SU-DHL-6 (cell line): ENCODE data around the gene TMC4.
"Not testable (repeated sequence)": the region's sequence is repeated elsewhere in the genome, so short reads cannot be mapped to it uniquely, and the experiment has no call there.

Experiments
- H2AFZ ChIP-seq: fragments of 200-600 bp; sonication (generic); 2 replicates; pipeline ENCODE4 v1.6.1; 2014; ENCODE audit warnings: low read depth, mild to moderate bottlenecking, moderate library complexity, mixed read lengths, antibody characterized with exemption, low read length; ENCODE audit not compliant: severe bottlenecking
- H3F3A ChIP-seq: fragments of 200-600 bp; shearing (Covaris generic); 2 replicates; pipeline ENCODE4 v1.6.0; 2016; ENCODE audit warnings: antibody characterized with exemption, mild to moderate bottlenecking; ENCODE audit not compliant: insufficient read depth
- H3K27ac ChIP-seq: fragments of 200-600 bp; sonication (generic); 2 replicates; pipeline ENCODE4 v1.5.1; 2016; ENCODE audit warnings: low read depth, mild to moderate bottlenecking, low read length, moderate library complexity, mixed read lengths
- H3K27me3 ChIP-seq: fragments of 200-600 bp; sonication (generic), shearing (Covaris generic); 2 replicates; pipeline ENCODE4 v1.6.0; 2014; ENCODE audit warnings: mild to moderate bottlenecking, low read length
- H3K36me3 ChIP-seq: fragments of 200-600 bp; sonication (generic); 2 replicates; pipeline ENCODE4 v1.6.1; 2014; ENCODE audit warnings: mild to moderate bottlenecking, low read length, mixed read lengths
- H3K4me2 ChIP-seq: fragments of 300-600, 200-600 bp; shearing (Covaris generic), sonication (generic); 2 replicates; pipeline ENCODE4 v1.6.0; 2014; ENCODE audit warnings: low read length, low read depth, mild to moderate bottlenecking; ENCODE audit not compliant: poor library complexity, severe bottlenecking
- H3K4me3 ChIP-seq: fragments of 200-600 bp; sonication (generic); 2 replicates; pipeline ENCODE4 v1.5.1; 2014; ENCODE audit warnings: antibody characterized with exemption, low read length, mild to moderate bottlenecking, mixed read lengths; ENCODE audit not compliant: insufficient read depth, poor library complexity, severe bottlenecking
- H3K79me2 ChIP-seq: fragments of 200-600 bp; sonication (generic); 2 replicates; pipeline ENCODE4 v1.6.1; 2014; ENCODE audit warnings: mild to moderate bottlenecking, low read length, moderate library complexity; ENCODE audit not compliant: insufficient read depth
- H3K9ac ChIP-seq: fragments of 200-600 bp; sonication (generic); 2 replicates; pipeline ENCODE4 v1.7.0; 2014; ENCODE audit warnings: mild to moderate bottlenecking, low read length
- H3K9me2 ChIP-seq: fragments of 200-600 bp; sonication (generic); replicated peaks from 2 replicates; pipeline ENCODE4 v1.6.1; 2014; ENCODE audit warnings: low read length; ENCODE audit not compliant: insufficient read depth
- H3K9me3 ChIP-seq: fragments of 200-600 bp; sonication (generic); 2 replicates; pipeline ENCODE4 v1.6.1; 2014; ENCODE audit warnings: low read length, mixed read lengths; ENCODE audit not compliant: insufficient read depth
- H4K20me1 ChIP-seq: fragments of 200-600 bp; sonication (generic); 2 replicates; pipeline ENCODE4 v1.6.1; 2014; ENCODE audit warnings: low read depth, mild to moderate bottlenecking, antibody characterized with exemption, low read length, moderate library complexity, mixed read lengths
- EZH2phosphoT487 ChIP-seq: fragments of 200-600 bp; sonication (generic), shearing (Covaris generic); conservative IDR thresholded peaks from 2 replicates; pipeline ENCODE4 v1.6.1; 2018; ENCODE audit warnings: mild to moderate bottlenecking, antibody characterized with exemption, low read length, moderate library complexity, mixed read lengths
- TF ChIP-seq, protein P1 (sequence below): fragments of 200-600 bp; sonication (generic); IDR thresholded peaks from one replicate; pipeline ENCODE4 v1.5.1; 2017; ENCODE audit warnings: antibody characterized with exemption, mild to moderate bottlenecking, low read length, moderate library complexity; ENCODE audit not compliant: insufficient read depth, poor library complexity, severe bottlenecking

TMC4 gene

DNA sequence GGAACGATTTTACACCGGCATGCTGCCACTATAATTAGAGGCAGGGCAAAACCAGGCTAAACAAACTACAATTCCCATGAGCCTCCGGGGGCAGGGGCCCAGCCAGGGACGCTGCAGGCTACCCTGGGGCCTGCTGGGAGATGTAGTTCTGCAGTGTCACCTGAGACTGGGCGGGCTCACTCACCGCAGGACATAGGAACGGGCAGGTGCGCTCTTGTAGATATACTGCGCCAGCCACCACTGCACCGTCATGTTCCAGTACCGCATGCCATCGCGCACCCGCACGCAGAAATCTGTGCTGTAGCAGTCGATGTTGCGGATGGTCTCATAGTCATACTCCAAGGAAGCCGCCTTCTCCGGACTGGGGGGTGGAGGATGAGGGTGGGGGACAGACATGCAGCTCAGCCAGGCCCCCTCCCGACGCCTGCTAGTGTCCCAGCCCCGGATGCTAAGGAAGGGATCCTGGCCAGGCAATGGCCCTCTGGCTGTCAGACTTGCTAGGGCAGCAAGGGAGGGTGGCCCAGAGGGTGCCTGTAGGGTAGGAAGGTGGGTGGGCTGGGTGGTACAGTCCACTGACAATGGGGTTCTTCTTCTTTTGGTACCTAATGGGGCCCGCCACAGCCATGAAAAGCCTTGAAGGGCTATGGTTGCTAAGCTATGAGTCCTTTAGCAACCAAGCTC lies 5.8 kb upstream of the TMC4 start:
- Histone ChIP-seq H3K27me3 (no peaks in the 10 kb centered on the region), H3K36me3 (no peaks in the 10 kb centered on the region), H3F3A (0 out of 2 replicates have a peak, but pooled peaks cover 5% of the 10 kb centered on the region), H3K4me2 (no peak overlapping the region), H3K9me2 (no peaks in the 10 kb centered on the region), H3K27ac (no peak overlapping the region), H4K20me1 (no peaks in the 10 kb centered on the region), H3K4me3 (no peak overlapping the region), H3K79me2 (no peaks in the 10 kb centered on the region), H3K9ac (no peak overlapping the region), H3K9me3 (no peaks in the 10 kb centered on the region), H2AFZ (no peak overlapping the region)
- TF ChIP-seq, protein P1, sequence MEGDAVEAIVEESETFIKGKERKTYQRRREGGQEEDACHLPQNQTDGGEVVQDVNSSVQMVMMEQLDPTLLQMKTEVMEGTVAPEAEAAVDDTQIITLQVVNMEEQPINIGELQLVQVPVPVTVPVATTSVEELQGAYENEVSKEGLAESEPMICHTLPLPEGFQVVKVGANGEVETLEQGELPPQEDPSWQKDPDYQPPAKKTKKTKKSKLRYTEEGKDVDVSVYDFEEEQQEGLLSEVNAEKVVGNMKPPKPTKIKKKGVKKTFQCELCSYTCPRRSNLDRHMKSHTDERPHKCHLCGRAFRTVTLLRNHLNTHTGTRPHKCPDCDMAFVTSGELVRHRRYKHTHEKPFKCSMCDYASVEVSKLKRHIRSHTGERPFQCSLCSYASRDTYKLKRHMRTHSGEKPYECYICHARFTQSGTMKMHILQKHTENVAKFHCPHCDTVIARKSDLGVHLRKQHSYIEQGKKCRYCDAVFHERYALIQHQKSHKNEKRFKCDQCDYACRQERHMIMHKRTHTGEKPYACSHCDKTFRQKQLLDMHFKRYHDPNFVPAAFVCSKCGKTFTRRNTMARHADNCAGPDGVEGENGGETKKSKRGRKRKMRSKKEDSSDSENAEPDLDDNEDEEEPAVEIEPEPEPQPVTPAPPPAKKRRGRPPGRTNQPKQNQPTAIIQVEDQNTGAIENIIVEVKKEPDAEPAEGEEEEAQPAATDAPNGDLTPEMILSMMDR = no peak
- TF ChIP-seq EZH2phosphoT487 = no peak

GRCh38 chr19:54173951-54174834 lies 1.2 kb upstream of the TMC4 start:
- TF ChIP-seq, protein P1 = no peak
- no peak for TF ChIP-seq EZH2phosphoT487
- Histone ChIP-seq H3K4me3 (no peak overlapping the region), H3K4me2 (no peak overlapping the region), H4K20me1 (no peaks in the 10 kb centered on the region), H2AFZ (no peak overlapping the region), H3K27ac (no peak overlapping the region), H3K9ac (no peak overlapping the region), H3F3A (no peaks in the 10 kb centered on the region), H3K36me3 (no peaks in the 10 kb centered on the region), H3K9me3 (no peaks in the 10 kb centered on the region), H3K9me2 (no peaks in the 10 kb centered on the region), H3K27me3 (no peaks in the 10 kb centered on the region), H3K79me2 (no peaks in the 10 kb centered on the region)

- H3F3A ChIP-seq = no peaks in the 10 kb centered on the region
- H3K27ac ChIP-seq = no peak overlapping the region
- H3K4me2 ChIP-seq = no peak overlapping the region
- H3K79me2 ChIP-seq = no peaks in the 10 kb centered on the region
- H3K27me3 ChIP-seq = no peaks in the 10 kb centered on the region
- H3K9ac ChIP-seq = no peak overlapping the region
- no peak overlapping the region for H3K4me3 ChIP-seq
- H4K20me1 ChIP-seq = no peaks in the 10 kb centered on the region
- no peaks in the 10 kb centered on the region for H3K9me3 ChIP-seq
- H3K36me3 ChIP-seq = no peaks in the 10 kb centered on the region
- TF ChIP-seq EZH2phosphoT487 = no peak
- TF ChIP-seq, protein P1 = no peak
- no peaks in the 10 kb centered on the region for H3K9me2 ChIP-seq
- H2AFZ ChIP-seq = no peak overlapping the region
These were observed 369 bp upstream of the TMC4 start for GRCh38 chr19:54173359-54173699.

GRCh38 chr19:54171736-54172431 lies 1.1 kb downstream of the TMC4 start:
- H3K36me3 ChIP-seq, H3F3A ChIP-seq, H3K9ac ChIP-seq, H3K27me3 ChIP-seq, H3K9me3 ChIP-seq, H2AFZ ChIP-seq, H3K4me2 ChIP-seq, H3K4me3 ChIP-seq, H3K27ac ChIP-seq, H3K79me2 ChIP-seq, H3K9me2 ChIP-seq, H4K20me1 ChIP-seq: not testable (repeated sequence)
